Activated T-helper 1 cell treated with anti-CD3 and anti-CD28 coated beads, Interleukin-2, amount 50 U/mL, for 16 hours (primary cell): ENCODE data around the gene ADORA1.

Experiments used
- DNase-seq, 2 donors: peaks; one replicate each; pipeline ENCODE4 v3.0.0-alpha.2; 2020; ENCODE audit warnings: low read depth in 1 of 2, low spot score in 1 of 2

ADORA1 gene

GRCh38 chr1:203156280-203156679 lies 28.8 kb downstream of the ADORA1 start:
- DNase-seq, result no peak

- no peak for DNase-seq
Observed at GRCh38 chr1:203158423-203158822, 30.9 kb downstream of the ADORA1 start.

- DNase-seq, result no peak
Observed at GRCh38 chr1:203158960-203159665, 31.6 kb downstream of the ADORA1 start.

- DNase-seq, result no peak
Observed at GRCh38 chr1:203159844-203160243, 32.3 kb downstream of the ADORA1 start.

GRCh38 chr1:203161175-203161574 lies 33.6 kb downstream of the ADORA1 start:
- no peak for DNase-seq

GRCh38 chr1:203161703-203162102 lies 34.2 kb downstream of the ADORA1 start:
- no peak for DNase-seq

- no peak for DNase-seq
Observed at GRCh38 chr1:203162403-203162802, 34.9 kb downstream of the ADORA1 start.

GRCh38 chr1:203163891-203164635 lies 36.5 kb downstream of the ADORA1 start:
- DNase-seq, result no peak

- DNase-seq, result no peak
Observed at GRCh38 chr1:203165101-203165799, 37.7 kb downstream of the ADORA1 start.

- DNase-seq, result no peak
Observed at GRCh38 chr1:203165800-203166161, 38.3 kb downstream of the ADORA1 start.

GRCh38 chr1:203166192-203166940 lies 38.8 kb downstream of the ADORA1 start:
- DNase-seq, result no peak

- no peak for DNase-seq
Observed at GRCh38 chr1:203167026-203167912, 39.7 kb downstream of the ADORA1 start.

- no peak for DNase-seq
Observed at GRCh38 chr1:203167913-203168200, 40.3 kb downstream of the ADORA1 start.

- DNase-seq, result no peak
Observed at GRCh38 chr1:203168256-203168786, 40.8 kb downstream of the ADORA1 start.

- no peak for DNase-seq
Observed at GRCh38 chr1:203168991-203169390, 41.5 kb downstream of the ADORA1 start.

GRCh38 chr1:203169770-203170520 lies 42.4 kb downstream of the ADORA1 start:
- DNase-seq, result no peak

GRCh38 chr1:203170625-203171330 lies 43.3 kb downstream of the ADORA1 start:
- no peak for DNase-seq

GRCh38 chr1:203171341-203172183 lies 44.0 kb downstream of the ADORA1 start:
- no peak for DNase-seq
